HT-29 (cell line): ENCODE measurements around the gene C1orf116. TPM values are rescaled to one million over a fixed set of nuclear protein-coding genes. Genes with fewer than 3 reads are reported as not detected.

ENCODE experiments used
- DNase-seq: peaks from one replicate; pipeline ENCODE4 v3.0.0-alpha.2; 2015; ENCODE audit warnings: low spot score
- total RNA-seq: library from RNA; depleted of rRNA; stranded (reverse); fragments of >200 nt; shearing (Covaris generic); gene quantifications from 2 replicates; pipeline ENCODE4 v1.2.3, GENCODE V29; 2014

C1orf116 gene
- total RNA-seq, 1 experiment from 2014 or later: 47.1 TPM

DNA sequence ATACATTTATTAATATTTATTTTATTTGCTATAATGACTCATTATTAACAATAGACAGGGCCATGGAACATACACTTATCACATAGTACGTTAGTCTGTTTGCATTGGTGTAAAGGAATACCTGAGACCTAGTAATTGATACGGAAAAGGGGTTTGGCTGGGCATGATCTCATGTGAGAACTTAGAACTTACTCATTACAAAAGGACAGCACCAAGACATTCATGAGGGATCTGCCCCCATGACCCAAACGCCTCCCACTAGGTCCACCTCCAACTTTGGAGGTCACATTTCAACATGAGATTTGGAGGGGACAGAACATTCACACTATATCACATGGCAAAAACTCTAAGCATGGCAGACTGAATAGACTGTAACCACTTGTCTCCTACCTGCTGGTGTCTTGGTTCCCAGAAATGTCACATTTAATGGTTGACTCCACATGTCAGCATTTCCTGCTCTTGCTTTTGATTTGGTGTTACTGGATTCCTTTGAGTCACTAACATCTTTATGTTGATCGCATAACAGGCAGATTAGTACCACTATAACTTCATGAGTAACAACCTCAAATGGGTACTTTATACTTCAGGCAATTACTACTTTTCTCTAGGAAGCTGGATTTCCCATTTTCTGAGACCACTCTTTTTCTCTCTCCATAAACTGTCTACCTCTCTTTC lies 3.5 kb upstream of the C1orf116 start:
- DNase-seq: no peak

DNA sequence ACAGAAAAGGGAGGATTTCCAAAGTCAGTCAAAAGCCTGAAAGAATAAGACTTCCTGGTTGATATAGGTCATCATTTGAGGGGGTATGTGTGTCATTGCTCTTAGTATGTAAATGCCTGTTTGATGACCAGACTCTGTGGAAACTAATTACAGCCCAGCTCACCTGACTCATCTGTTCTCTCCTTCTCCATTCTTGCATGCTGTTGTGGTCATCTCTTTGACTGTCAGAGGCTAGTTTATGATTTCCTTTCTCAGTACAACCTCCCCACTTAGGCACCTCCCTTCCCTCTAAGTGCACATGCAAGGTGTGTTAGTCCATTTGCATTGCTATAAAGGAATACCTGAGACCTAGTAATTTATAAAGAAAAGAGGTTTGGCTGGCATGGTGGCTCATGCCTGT lies 2.4 kb upstream of the C1orf116 start:
- DNase-seq: no peak

DNA sequence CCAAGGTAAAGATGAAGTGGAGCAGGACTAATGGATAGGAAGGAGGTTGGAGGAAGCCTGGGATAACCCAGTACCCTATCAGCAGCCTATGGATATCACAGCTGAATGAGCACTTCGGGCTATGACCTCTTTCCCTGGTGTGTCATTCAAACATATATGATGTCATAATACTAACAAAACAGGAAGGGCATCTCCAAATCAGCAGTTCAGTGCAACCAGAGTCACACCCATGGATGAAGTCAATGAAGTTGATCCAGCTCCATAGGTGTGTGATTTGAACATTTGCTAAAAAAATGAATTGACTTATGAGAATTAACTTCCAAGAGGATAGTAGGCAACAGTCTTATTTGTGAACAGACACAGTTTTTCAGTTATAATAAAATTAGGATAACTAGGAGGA lies 1.7 kb upstream of the C1orf116 start:
- DNase-seq: no peak

DNA sequence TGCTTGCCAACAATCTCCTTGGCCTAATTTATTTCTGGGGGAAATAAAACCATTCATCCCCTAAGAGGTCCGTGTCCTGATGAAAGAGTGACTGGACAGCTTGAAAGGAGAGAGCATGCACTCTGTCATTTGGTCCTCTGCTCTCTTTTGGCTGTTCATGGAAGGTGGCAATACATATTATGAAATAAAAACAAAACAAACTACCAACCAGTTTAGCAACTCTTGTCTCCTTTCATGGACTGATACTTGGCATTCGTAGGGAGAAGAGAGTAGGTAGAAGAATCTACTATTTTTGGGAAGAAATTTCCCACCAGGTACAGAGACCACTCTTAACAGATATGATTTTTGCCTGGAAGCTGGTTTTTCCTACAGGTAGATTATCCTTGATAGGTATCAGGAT lies 746 bp upstream of the C1orf116 start:
- DNase-seq: no peak

DNA sequence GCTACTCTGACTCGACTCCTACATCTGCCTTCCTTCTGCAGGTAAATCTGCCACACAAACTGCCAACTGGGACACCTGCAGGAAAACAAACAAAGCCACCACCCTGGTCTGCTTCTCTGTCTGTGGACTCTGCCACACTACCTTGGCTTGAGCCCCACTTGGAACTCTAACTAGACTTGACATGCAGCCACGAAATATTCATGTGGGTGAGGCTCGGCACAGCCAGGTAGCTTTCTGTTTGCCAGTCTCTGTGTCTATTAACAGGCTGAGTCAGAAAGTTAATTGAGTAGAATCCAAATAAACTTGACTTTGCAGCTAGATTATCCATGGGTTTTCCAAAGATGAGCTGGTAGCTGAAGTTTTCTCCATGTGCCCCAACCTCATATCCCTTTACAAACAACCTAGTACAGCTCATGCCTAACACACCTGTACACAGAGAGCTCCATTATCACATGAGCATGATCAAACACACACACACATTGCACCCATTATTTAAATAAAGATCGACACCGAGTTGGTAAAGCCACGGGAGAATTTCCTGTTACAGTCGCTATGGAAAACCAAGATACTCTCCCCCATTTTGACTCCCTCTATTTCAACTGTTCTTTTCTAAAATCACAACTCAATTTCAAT lies 808 bp downstream of the C1orf116 start:
- peak; percentile 80 for DNase-seq

DNA sequence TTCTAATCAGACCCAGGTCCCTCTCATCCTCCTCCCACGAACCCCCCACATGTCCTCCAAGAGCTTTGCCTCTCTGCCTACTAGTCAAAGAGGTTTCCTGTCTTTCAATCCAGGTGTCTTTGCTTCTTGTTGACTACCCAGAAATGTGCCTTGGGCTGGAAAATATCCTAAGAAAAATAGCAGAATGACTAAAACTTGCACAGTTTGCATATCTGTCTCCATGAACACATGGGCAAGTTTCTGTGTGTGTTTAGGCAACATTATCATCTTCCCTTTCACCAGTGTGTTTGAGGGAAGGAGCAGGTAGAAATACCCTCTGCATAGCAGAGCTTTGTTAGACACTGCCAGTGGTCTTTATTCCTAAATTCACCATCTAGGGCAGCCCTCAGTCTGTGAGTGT lies 1.5 kb downstream of the C1orf116 start:
- no peak for DNase-seq

DNA sequence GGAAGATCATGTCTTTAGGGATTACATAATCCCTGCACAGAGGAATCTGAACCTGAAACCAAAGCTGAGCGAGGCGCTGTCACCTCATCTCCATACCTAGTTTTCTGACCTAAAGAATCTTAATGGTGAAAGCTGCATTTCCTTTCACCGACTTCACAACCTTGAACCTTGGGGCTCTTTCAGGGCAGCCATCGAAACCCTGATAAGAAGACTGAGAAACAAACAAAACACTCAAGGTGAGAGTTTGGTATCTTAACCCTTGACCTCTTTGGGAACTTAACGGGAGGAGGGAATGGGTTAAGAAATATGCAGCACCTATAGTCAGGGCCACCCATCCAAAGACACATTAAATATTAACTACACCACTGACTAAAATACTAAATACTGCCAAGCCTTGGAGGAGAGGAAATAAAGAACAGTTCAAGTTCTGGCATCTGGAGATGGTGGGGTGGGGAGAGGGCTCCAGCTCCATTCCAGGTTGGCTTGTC lies 2.0 kb downstream of the C1orf116 start:
- peak; percentile 70 for DNase-seq

DNA sequence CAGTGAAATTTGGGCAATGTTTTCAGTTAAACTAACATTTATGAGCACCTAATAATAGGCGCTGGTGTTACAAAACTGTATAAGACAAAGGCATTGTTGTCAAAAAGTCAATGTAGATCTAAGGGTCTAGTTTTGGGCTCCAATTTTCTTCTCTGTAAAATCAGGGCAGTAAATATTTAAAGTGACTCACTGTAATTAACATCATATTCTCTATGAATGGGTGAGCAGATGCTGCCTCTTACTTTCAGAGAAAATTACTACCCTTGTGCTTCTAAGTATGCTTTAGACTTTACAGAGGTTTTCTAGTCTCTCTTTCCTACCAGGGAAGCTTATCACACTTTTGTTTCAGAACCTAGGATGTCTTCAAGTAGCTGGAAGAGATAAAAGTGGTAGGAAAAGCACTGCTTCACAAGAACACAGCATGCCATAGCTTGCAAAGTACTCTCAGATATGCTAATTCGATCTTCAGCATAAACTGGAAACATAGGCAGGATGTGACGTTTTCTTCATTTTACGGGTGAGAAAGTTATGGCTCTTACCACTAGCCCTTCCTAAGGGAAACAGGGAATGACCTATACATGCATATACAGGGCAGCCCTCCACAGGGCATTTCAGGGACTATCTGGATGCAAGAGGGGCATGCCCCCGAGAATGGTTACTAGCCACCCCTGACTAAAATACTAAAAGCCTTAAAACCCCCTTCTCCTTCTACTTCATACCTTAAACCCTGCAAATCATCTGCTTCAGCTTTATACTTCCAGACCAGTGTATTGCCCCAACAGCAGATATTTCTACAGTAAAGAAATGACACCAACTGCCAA lies 2.6 kb downstream of the C1orf116 start:
- peak; percentile 36 for DNase-seq

DNA sequence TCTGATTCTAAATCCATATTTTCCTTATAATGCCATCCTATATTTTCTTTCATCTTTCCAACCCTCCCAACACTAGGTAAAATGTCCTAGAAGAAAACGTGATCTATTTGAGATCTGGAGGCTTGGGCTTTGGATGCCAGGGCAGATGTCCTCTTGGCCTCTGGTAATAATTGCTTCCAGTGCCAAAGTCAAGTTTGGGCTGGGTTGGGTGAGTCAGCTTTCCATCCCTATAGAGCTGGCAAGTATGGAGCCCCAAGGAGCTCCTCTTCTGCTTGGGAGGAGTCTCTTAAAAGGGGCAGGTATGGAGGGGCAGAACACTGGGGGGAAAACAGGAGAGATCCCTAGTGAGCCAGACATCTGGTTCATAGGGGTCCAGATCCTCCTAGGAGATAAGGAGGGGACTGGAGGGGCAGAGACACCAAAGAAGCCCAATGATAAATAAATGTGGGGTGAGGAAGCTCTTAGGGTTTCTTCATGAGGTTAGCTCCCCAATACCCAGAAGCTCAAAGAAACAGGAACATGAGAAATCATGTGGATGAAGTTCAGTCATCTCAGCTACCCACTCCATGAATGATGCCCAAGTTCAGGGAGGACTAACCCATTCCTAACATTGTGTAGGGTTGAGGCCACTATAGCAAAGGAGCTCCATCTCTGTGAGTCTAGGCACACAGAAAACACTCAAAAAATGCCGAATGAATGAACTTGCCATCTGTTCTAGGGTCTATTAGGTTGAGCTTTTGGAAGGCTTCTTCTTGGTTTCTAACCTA lies 3.5 kb downstream of the C1orf116 start:
- peak; percentile 38 for DNase-seq

DNA sequence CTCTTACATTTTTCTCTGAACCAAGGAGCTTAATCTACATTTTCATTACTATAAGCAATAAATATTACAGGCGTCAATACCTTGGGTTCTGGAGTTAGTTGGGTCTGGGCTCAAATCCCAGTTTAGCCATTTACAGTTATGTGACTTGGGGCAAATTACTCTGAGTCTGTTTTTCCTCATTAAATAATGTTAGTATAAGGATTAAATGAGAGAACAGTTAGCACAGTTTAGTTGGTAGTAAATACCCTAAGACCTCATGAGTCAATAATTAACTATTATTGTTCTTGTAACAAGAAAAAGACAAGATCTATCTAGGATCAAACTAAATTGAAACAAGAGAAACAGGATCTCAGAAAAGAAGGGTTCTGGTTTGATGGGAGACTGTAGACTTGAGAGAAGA lies 4.6 kb downstream of the C1orf116 start:
- DNase-seq: peak; percentile 54

DNA sequence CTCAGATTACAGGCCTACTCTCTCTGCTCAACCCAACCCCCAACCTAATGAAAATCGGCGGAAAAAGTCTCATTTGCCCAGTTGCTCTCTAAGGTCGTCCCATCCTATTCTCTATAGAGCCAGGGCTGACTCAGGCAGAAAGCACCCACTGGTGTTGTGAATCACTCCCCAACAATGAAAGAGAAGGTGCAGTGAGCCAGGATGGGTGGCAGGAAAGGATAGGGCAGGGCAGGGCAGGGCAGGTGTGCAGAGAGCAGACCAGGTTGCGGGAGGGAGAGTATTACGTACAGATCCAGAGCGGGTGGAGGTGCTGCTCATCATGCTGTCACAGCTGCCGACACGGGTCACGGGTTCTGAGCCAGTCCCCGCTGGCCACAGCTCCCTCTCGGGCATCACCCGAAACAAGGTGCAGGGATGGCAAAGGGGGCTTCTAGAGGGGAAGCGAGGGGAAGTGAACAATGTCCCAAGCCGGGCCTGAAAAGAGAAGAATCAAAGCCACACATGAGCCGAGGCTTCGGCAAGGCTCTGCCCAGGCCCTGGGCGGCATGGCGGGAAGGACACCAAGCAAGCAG lies 5.3 kb downstream of the C1orf116 start:
- peak; percentile 89 for DNase-seq

DNA sequence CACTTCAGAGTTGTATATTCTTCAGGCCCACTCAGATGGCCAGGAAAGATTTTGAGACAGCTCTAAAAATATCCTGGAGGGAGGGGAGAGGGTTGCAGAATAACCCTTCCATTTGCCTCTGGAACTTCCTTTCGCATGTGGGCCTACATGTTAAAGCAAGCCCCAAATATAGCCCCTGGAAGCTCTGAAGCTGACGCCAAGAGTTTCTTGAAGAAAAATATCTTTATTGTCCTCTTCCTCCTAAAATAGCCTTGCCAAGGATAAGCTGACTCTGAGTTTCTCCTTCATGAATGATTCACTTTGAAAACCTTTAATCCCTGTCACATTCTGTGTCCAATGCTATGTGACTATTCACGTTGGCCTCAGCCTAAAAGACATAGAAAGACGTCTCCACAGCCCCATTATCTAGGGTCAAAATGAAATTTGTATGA lies 6.4 kb downstream of the C1orf116 start:
- DNase-seq: no peak

DNA sequence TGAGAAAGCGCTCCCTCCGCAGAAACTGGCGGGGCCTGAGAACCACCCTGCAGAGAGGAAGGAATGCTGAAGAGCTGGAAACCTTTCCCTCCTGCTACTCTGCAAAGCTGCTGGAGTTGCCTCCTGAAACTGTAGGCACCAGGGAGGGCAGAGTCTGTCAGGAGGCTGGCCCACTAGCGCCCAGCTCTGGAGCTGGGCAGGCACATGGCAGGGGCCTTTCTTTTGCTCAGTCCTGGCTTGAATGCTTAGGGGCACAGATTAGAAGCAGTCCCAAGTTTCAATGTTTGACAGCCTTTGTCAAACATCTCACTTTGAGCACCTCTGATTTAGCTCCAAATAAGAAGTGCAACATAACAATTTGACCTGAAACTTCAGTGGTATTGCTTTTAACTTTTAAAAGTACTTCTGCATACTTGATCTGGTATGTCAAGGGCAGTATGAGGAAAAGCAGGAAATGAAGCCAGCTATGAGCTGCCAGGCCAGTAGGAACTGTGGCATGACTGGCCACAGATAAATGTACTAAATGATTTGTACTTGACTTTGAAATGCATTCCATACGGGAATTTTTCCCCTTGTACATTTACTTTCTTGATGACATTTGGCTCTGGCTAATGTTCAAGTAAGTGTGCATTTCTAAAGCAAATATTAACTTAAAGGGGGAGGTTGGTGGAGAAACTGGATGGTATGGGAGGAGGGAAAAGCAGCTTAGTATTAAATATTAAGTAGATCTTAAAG lies 7.2 kb downstream of the C1orf116 start:
- DNase-seq: peak; percentile 84

DNA sequence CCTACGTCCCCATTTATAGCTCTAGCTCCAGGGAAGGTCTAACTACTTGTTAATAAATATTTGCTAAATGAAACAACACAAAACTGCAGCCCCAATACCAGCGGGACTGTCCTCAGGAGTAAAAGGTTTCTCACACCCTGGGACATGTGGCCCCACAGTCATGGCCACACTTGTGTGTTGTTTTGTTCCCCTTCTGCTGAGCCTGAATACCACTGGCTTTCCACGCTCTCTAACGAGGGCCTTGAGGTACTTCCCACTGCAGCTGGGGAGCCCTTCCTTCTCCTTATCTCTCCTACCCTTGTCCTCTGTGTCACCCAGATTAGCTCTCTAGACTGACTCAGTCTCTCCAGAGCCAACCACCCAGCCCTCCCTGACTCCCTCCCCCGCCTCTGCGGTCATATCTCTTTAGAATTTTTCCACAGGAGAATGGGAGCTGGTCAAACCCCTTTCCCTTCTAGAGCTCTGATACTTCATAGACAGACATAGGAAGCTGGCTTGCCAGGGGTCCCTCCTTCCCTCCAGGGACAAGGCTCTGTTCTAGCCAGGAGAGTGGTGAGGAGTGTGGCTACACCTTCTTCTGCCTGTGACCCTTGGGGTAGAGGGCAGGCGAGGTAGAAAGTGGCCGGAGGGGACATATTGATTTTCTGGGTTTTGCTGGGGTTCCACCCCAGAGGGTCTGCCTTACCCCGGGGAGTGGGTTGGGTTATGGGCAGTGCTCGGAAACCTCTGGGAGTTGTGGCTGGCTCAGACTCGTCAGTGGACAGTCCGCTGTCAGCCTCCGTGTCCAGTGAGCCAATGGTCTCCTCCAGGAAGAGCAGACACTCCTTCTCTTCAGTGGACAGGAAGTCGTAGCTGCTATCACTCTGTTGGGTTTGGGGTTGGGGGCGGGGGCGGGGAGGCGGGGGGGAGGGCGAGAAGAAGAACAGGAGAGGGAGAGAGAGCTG lies 8.1 kb downstream of the C1orf116 start:
- peak; percentile 16 for DNase-seq

DNA sequence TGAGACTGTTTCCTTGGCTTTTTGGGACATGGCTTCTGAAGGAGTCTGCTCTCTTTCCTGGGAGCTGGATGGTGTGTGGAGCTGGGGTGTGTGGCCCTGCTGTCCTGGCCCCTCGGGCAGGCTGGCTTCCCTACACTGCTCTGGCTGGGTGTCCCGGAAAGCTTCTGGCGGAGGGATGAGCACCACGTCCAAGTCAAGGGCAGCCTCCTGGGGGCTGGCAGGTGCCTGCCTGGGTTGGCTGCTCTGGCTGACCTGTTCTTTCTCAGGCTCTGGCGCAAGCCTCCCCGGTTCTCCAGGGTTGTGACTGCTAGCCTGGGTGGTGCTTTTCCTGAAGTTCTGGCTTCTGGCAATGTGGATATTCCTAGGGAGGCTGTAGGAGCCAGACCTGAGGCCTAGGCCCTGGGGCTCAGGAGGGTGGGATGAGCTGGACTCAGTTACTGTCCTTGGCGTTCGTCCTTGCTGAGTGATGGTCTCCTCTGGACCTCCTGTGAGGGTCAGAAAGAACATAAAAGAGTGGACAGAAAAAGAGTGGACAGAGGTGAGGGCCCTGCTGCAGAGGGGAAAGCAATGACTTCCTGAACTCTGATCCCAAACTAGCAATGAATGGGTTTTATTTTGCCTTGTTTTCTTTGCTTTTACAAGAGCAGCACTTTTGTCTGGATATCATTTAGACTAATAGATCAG lies 9.4 kb downstream of the C1orf116 start:
- no peak for DNase-seq

DNA sequence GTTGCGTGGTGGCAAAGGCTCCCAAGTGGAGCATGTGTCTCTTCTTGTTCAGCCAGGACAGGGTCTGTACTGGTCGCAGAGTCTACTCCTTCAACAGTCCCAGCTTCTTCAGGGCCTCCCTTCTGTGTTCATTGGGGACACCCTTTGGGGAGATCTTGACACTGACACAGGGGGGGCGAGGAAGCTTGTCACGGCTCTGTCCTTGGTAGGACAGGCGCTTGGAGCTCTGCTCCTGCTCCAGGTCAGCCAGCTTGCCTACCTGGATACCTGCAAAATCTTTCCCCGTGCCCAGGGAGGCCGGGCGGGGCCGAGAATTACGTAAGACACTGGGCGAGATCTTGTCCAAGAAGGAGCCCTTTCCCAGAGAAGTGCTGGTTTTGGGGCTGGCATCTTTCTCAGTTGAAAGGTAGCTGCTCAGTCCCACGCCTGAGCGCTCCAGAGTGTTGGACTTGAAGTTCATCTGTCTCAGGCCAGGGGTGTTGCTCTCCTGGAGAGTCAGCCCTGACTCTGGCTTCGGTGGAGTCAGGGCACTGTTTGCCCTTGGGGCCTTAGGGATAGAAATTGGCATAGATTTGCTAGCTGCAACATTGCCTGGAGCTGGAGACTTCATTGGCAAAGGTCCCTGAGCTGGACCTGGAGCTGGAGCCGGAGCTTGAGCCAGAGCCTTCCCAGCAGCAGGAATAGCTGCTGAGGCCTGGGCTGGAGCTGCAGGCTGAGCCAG lies 10.5 kb downstream of the C1orf116 start:
- DNase-seq: no peak

DNA sequence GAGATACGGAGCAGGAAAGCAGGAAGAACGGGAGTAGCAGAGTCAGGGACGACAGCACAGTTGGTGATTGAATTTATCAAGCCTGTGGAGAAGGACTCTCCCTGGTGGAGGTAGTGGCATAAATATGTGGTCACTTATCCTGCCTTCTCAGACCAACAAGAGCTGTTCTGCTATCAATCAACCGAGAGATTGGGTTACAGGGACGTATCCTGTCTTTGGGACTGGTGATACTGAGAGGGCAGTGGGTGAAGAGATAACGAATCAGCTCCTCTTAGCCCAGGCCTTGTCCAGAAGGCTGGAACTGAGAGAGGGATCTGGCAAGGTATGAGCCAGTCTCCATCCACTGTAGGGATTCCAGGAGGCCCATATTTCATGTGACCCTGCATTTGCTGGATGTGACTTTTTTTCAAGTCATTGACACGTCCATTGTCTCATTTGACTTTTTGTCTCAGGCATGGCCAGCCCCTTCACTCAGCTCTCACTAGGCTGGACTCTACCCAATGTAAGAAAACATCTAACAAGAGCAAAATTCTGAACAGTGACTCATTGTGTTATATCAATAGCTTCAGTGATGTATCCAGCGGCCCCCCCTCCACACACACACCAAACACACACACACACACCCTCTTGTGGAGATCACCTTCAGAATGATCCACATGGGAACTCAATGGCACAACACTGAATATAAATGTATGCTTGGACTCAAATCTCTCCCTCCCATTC lies 11.3 kb downstream of the C1orf116 start:
- DNase-seq: peak; percentile 46

DNA sequence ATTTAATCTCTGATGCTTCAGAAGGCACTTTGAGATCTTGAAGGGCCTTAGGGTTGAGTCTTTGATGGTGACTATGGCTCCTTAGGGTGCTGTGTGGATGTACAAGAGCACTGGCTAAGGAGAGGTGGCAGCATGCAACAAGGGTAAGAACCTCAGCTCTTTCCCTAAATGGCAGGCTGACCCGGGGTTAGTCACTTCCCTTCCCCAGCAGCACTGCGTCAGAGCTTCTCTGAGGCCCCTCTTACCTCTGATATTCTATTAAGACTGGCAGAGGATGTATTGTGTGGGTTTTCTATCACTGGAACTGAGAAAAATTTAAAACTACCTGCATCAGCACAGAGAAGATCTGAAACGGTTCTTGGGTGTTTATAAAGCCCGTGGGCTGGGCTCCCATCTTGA lies 11.8 kb downstream of the C1orf116 start:
- DNase-seq: no peak
